HCT116 (cell line): ENCODE results near the gene KLF11. TPM values are rescaled to one million over a fixed set of nuclear protein-coding genes. Genes with fewer than 3 reads are reported as not detected.

Source experiments
- ATAC-seq: fragments of 200-7000 bp; cut with Tn5 transposase; 2 replicates; pipeline ENCODE4 v1.9.1; 2020; ENCODE audit warnings: mild to moderate bottlenecking, moderate library complexity
- BruUV-seq: library from RNA; stranded (reverse); fragments of 400-500 nt; replicated peaks from 2 replicates; lab custom pipeline; 2021; lab: Mats Ljungman, UMichigan
- CTCF ChIA-PET: fragments of 300-600 bp; sonication (Branson Sonifier 250); formaldehyde crosslinking; loops from one replicate; lab custom pipeline; 2021; ENCODE audit warnings: antibody characterized with exemption; lab: Charles Lee
- POLR2A ChIA-PET: fragments of 300-600, 350-600 bp; sonication (Branson Sonifier 250); formaldehyde crosslinking; loops from one replicate; lab custom pipeline; 2021; ENCODE audit warnings: antibody characterized with exemption; lab: Charles Lee
- RAD21 ChIA-PET, 2 experiments: fragments of 300-600 bp; sonication (Branson Sonifier 250); formaldehyde crosslinking; loops; one replicate each; lab custom pipeline; 2023; ENCODE audit warnings: low total read pairs in 2 of 2; ENCODE audit not compliant: uncharacterized antibody in 2 of 2, unreplicated experiment in 2 of 2, low non-redundant PET in 1 of 2; lab: Charles Lee
- DNase-seq: peaks from one replicate; pipeline ENCODE4 v3.0.0-alpha.2; 2010; ENCODE audit warnings: low read depth, low spot score
- H2AFZ ChIP-seq: fragments of 200-600 bp; shearing (Covaris generic), sonication (generic); 2 replicates; pipeline ENCODE4 v1.6.1; 2017; ENCODE audit warnings: low read depth, mixed run types, mixed read lengths, antibody characterized with exemption, low read length; ENCODE audit not compliant: poor library complexity, severe bottlenecking
- H3K27ac ChIP-seq: 2 replicates; pipeline ENCODE4 v1.5.1; 2012; ENCODE audit warnings: low read depth, low read length
- H3K27me3 ChIP-seq: fragments of 200-600 bp; sonication (generic); 2 replicates; pipeline ENCODE4 v1.6.1; 2016; ENCODE audit warnings: mixed run types, low read length, mixed read lengths; ENCODE audit not compliant: insufficient read depth
- H3K36me3 ChIP-seq, 2 experiments: fragments of 200-500 bp in 1 of 2; fragments of 200-600 bp in 1 of 2; sonication (Bioruptor generic) in 1 of 2; sonication (generic) in 1 of 2; 2 replicates each; pipeline versions ENCODE4 v1.5.1 to v1.6.1; 2014 to 2016; ENCODE audit warnings: low read length in 2 of 2, inconsistent platforms in 1 of 2, mixed read lengths in 1 of 2, mixed run types in 1 of 2; ENCODE audit not compliant: insufficient read depth in 2 of 2, control insufficient read depth in 1 of 2
- H3K4me1 ChIP-seq, 2 experiments: fragments of 200-600 bp in 1 of 2; sonication (generic) in 1 of 2; 2 replicates each; pipeline versions ENCODE4 v1.5.1 to v1.6.1; 2012 to 2017; ENCODE audit warnings: low read length in 2 of 2, inconsistent platforms in 1 of 2, mild to moderate bottlenecking in 1 of 2, mixed read lengths in 1 of 2, mixed run types in 1 of 2, moderate library complexity in 1 of 2; ENCODE audit not compliant: insufficient read depth in 2 of 2, control insufficient read depth in 1 of 2
- H3K4me2 ChIP-seq: fragments of 200-600 bp; sonication (generic); 2 replicates; pipeline ENCODE4 v1.6.1; 2017; ENCODE audit warnings: mixed run types, low read length, mixed read lengths
- H3K4me3 ChIP-seq, 2 experiments: fragments of 200-600 bp in 1 of 2; sonication (generic) in 1 of 2; replicated peaks in 1 of 2; 2 replicates each; pipeline ENCODE4 v1.5.1; 2011 to 2016; ENCODE audit warnings: low read length in 2 of 2, control low read depth in 1 of 2, low read depth in 1 of 2, mild to moderate bottlenecking in 1 of 2, mixed read lengths in 1 of 2, mixed run types in 1 of 2
- H3K79me2 ChIP-seq: fragments of 200-600 bp; sonication (generic); 2 replicates; pipeline ENCODE4 v1.6.1; 2017; ENCODE audit warnings: mild to moderate bottlenecking, mixed run types, low read length, moderate library complexity, mixed read lengths; ENCODE audit not compliant: insufficient read depth
- H3K9ac ChIP-seq: fragments of 200-600 bp; sonication (generic); 2 replicates; pipeline ENCODE4 v1.6.1; 2016; ENCODE audit warnings: low read length, mixed read lengths
- H3K9me2 ChIP-seq: fragments of 200-600 bp; sonication (generic), shearing (Covaris generic); 2 replicates; pipeline ENCODE4 v1.6.1; 2017; ENCODE audit warnings: mixed run types, mild to moderate bottlenecking, moderate library complexity; ENCODE audit not compliant: insufficient read depth
- H3K9me3 ChIP-seq, 2 experiments: fragments of 200-500 bp in 1 of 2; fragments of 200-600 bp in 1 of 2; sonication (Bioruptor generic) in 1 of 2; sonication (generic) in 1 of 2; 2 replicates each; pipeline ENCODE4 v1.6.1; 2014 to 2017; ENCODE audit warnings: low read length in 2 of 2, mixed read lengths in 2 of 2, inconsistent platforms in 1 of 2, low read depth in 1 of 2, mild to moderate bottlenecking in 1 of 2, mixed run types in 1 of 2, moderate library complexity in 1 of 2; ENCODE audit not compliant: control insufficient read depth in 1 of 2, insufficient read depth in 1 of 2
- H4K20me1 ChIP-seq: fragments of 200-600 bp; sonication (generic), shearing (Covaris generic); 2 replicates; pipeline ENCODE4 v1.6.1; 2017; ENCODE audit warnings: mixed run types, mild to moderate bottlenecking, moderate library complexity; ENCODE audit not compliant: insufficient read depth
- CBX3 ChIP-seq: IDR thresholded peaks from 2 replicates; pipeline ENCODE4 v1.6.1; 2012; ENCODE audit warnings: low read depth
- EZH2phosphoT487 ChIP-seq: fragments of 200-600 bp; IDR thresholded peaks from 2 replicates; pipeline ENCODE4 v1.6.1; 2018; ENCODE audit warnings: antibody characterized with exemption, borderline replicate concordance
- POLR2AphosphoS5 ChIP-seq: IDR thresholded peaks from 2 replicates; pipeline ENCODE4 v1.6.1; 2011; ENCODE audit warnings: mild to moderate bottlenecking, low read depth, low read length, moderate library complexity
- SIN3A ChIP-seq: IDR thresholded peaks from 2 replicates; pipeline ENCODE4 v1.6.1; 2012; ENCODE audit warnings: low read depth
- SRF ChIP-seq: IDR thresholded peaks from 2 replicates; pipeline ENCODE4 v1.6.1; 2012; ENCODE audit warnings: low read depth
- TCF7L2 ChIP-seq: IDR thresholded peaks from 2 replicates; pipeline ENCODE4 v1.7.0; 2011; ENCODE audit warnings: borderline replicate concordance, inconsistent platforms; ENCODE audit not compliant: insufficient read depth, insufficient read length; ENCODE audit errors: extremely low read depth
- intact Hi-C: fragments of 100-400 bp; cut with micrococcal nuclease; formaldehyde crosslinking; loops from 2 replicates; pipeline ENCODE4 v1.10.0; 2022
- total RNA-seq: library from RNA; stranded (reverse); gene quantifications from one replicate; pipeline ENCODE4 v1.2.1, GENCODE V29; 2021; ENCODE audit not compliant: unreplicated experiment
- TF ChIP-seq, protein P1 (sequence below): IDR thresholded peaks from 2 replicates; pipeline ENCODE4 v1.6.1; 2012
- TF ChIP-seq, protein P2 (sequence below): IDR thresholded peaks from 2 replicates; pipeline ENCODE4 v1.6.1; 2011; ENCODE audit warnings: mild to moderate bottlenecking, low read length, moderate library complexity; ENCODE audit not compliant: insufficient replicate concordance; ENCODE audit errors: extremely low read depth

The KLF11 gene
- total RNA-seq, 1 experiment from 2014 or later = 9.0 TPM

DNA sequence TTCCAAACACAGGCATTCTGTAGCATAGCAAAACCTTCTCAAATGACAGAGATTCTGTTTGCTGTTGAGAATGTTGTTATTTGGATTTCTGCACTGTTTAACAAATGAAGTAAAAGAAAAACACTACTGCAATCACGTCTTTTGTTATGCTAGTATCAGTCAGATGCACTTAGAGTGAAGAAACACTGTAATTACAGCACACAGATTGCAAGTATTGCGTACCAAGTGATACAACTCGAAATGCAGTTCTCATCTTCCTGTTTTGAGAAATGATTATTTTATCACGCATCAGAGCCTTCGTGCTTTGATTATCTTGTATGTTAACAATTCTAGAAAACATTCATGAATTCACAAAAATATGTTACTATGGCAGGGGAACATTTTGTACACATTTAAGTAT is 41.8 kb upstream of the KLF11 start:
- no peaks in the 10 kb centered on the region for H3K9me3 ChIP-seq
- no TSS peak for BruUV-seq
- H3K36me3 ChIP-seq = peaks cover 0 to 3% of the 10 kb centered on the region in 2 experiments; a peak in 1 of 4 replicates
- intact Hi-C loops = no loop called here
- no peak overlapping the region for H3K27ac ChIP-seq
- POLR2A ChIA-PET = no interaction called here
- H3K27me3 ChIP-seq = no peaks in the 10 kb centered on the region
- H4K20me1 ChIP-seq = no peaks in the 10 kb centered on the region
- H3K4me2 ChIP-seq = no peak overlapping the region
- H3K4me1 ChIP-seq = peaks cover 0 to under 1% of the 10 kb centered on the region in 2 experiments; a peak in 1 of 4 replicates
- TF ChIP-seq POLR2AphosphoS5 = no peak
- TF ChIP-seq, protein P1, sequence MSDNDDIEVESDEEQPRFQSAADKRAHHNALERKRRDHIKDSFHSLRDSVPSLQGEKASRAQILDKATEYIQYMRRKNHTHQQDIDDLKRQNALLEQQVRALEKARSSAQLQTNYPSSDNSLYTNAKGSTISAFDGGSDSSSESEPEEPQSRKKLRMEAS = no peak
- TF ChIP-seq EZH2phosphoT487 = no peak
- no peak for TF ChIP-seq TCF7L2
- no peak for TF ChIP-seq SIN3A
- no peak for TF ChIP-seq SRF
- TF ChIP-seq, protein P2, sequence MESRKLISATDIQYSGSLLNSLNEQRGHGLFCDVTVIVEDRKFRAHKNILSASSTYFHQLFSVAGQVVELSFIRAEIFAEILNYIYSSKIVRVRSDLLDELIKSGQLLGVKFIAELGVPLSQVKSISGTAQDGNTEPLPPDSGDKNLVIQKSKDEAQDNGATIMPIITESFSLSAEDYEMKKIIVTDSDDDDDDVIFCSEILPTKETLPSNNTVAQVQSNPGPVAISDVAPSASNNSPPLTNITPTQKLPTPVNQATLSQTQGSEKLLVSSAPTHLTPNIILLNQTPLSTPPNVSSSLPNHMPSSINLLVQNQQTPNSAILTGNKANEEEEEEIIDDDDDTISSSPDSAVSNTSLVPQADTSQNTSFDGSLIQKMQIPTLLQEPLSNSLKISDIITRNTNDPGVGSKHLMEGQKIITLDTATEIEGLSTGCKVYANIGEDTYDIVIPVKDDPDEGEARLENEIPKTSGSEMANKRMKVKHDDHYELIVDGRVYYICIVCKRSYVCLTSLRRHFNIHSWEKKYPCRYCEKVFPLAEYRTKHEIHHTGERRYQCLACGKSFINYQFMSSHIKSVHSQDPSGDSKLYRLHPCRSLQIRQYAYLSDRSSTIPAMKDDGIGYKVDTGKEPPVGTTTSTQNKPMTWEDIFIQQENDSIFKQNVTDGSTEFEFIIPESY = no peak
- TF ChIP-seq CBX3 = no peak
- TF ChIP-seq, all 23 proteins: peak for 0
- Histone ChIP-seq H3K79me2 (no peaks in the 10 kb centered on the region), H3K9ac (no peak overlapping the region), H2AFZ (no peak overlapping the region), H3K4me3 (no peak overlapping the region), H3K9me2 (no peaks in the 10 kb centered on the region)
- no peak for DNase-seq
- ChIA-PET RAD21 (no interaction called here), CTCF (interaction anchor here (1.0 kb wide), 1 partner anchor 17 kb away, joined by 3 read pairs; no protein-coding TSS in a partner anchor)
- ATAC-seq = no peak
